Colonic mucosa (tissue), 4 donors: ENCODE measurements around the gene CHRNB4. TPM values are rescaled to one million over a fixed set of nuclear protein-coding genes. Genes with fewer than 3 reads are reported as not detected.

Experiments used
- DNase-seq: peaks from one replicate; pipeline ENCODE4 v3.0.0-alpha.2; 2020
- H3K27ac ChIP-seq: fragments of 200-600 bp; one replicate; pipeline ENCODE4 v1.8.0; 2021
- H3K27me3 ChIP-seq: fragments of 200-600 bp; one replicate; pipeline ENCODE4 v1.8.0; 2021
- H3K36me3 ChIP-seq: fragments of 200-600 bp; one replicate; pipeline ENCODE4 v1.8.0; 2021
- H3K4me1 ChIP-seq: fragments of 200-600 bp; one replicate; pipeline ENCODE4 v1.8.0; 2021; ENCODE audit warnings: mild to moderate bottlenecking
- H3K4me3 ChIP-seq: fragments of 200-600 bp; one replicate; pipeline ENCODE4 v1.8.0; 2021
- H3K9ac ChIP-seq, 2 donors: one replicate each; pipeline ENCODE4 v1.7.0; 2013; ENCODE audit warnings: control low read depth in 2 of 2, low read depth in 2 of 2, low read length in 2 of 2
- H3K9me3 ChIP-seq: fragments of 200-600 bp; one replicate; pipeline ENCODE4 v1.8.0; 2021
- intact Hi-C: fragments of 100-400 bp; cut with DNase I; formaldehyde crosslinking; loops from one replicate; pipeline ENCODE4 v1.14.1; 2022
- total RNA-seq, 2 donors: library from RNA; stranded (reverse); fragmentation: NEBNext Ultra II Directional in 1 of 2; extraction: Animal tissue kit (Norgen Biotek cat#: 25700) in 1 of 2; gene quantifications; one replicate each; pipeline ENCODE4 v1.2.1, GENCODE V29; 2021
- TF ChIP-seq, protein P1 (sequence below): fragments of 200-600 bp; IDR thresholded peaks from one replicate; pipeline ENCODE4 v1.8.0; 2022; ENCODE audit warnings: antibody characterized with exemption, mild to moderate bottlenecking
- donor health status: healthy.
- donor health status: DM: no; HTN: no; CAD: no.
- donor health status: DM: no; HTN: no; CAD: no.

CHRNB4 gene
- total RNA-seq, 2 donors from 2014 or later: 0.24 TPM; not detected in 1

DNA sequence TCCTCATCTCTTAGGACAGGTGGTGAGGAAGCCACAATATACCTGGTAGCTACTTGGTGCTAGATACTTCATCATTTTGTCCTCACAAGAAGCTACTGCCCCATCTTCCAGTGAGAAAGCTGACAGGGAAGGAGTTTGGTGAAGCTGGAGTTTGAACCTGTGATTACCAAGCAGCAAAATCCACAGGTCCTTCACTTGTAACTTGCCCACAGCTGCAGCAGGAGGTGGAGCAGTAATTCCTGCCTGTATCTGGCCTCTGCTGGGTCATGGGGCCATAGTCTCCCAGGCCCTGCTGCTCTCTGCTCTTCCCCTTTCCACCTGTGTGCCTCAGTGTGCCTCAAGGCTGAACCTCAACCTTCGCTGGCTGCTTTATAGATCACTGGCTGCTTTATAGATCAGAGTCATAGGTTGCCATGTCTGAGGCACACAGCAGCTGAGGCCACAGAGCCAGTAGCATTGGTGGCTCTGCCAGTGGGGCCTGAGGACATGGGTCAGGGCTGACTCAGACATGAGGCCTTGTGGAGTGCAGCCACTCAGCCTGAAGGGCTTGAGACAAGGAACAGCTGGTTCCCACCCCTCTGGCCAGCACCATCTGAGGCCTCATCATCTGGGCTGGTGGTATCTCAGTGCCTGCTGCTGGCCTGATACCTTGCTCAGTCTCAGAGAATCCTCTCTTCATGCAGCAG lies 11.1 kb upstream of the CHRNB4 start:
- intact Hi-C loops: no loop called here
- no peaks in the 10 kb centered on the region for H3K36me3 ChIP-seq
- no peak overlapping the region for H3K9ac ChIP-seq
- H3K9me3 ChIP-seq: no peaks in the 10 kb centered on the region
- no peaks in the 10 kb centered on the region for H3K27me3 ChIP-seq
- TF ChIP-seq, protein P1, sequence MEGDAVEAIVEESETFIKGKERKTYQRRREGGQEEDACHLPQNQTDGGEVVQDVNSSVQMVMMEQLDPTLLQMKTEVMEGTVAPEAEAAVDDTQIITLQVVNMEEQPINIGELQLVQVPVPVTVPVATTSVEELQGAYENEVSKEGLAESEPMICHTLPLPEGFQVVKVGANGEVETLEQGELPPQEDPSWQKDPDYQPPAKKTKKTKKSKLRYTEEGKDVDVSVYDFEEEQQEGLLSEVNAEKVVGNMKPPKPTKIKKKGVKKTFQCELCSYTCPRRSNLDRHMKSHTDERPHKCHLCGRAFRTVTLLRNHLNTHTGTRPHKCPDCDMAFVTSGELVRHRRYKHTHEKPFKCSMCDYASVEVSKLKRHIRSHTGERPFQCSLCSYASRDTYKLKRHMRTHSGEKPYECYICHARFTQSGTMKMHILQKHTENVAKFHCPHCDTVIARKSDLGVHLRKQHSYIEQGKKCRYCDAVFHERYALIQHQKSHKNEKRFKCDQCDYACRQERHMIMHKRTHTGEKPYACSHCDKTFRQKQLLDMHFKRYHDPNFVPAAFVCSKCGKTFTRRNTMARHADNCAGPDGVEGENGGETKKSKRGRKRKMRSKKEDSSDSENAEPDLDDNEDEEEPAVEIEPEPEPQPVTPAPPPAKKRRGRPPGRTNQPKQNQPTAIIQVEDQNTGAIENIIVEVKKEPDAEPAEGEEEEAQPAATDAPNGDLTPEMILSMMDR: no peak
- H3K4me1 ChIP-seq: no peaks in the 10 kb centered on the region
- no peak overlapping the region for H3K4me3 ChIP-seq
- H3K27ac ChIP-seq: no peak overlapping the region
- DNase-seq: no peak

DNA sequence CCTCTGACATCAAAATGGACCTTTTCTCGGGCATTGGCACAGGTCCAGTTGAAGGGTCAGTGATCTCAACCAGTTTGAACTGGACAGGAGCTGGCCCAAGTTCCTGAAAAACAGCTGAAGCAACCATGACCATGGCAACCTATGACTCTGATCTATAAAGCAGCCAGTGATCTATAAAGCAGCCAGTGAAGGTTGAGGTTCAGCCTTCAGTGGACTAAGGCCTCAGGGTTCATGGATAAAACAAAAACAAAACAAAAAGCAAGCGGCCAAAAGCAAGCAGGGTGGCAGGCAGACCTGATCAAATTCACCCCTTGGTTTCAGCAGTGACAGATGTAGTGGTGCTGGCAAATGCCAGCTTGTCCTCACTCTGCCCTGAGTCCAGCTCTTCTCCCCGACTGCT lies 10.0 kb upstream of the CHRNB4 start:
- H3K4me1 ChIP-seq: no peaks in the 10 kb centered on the region
- H3K27me3 ChIP-seq: no peaks in the 10 kb centered on the region
- no peaks in the 10 kb centered on the region for H3K36me3 ChIP-seq
- intact Hi-C loops: no loop called here
- TF ChIP-seq, protein P1: no peak
- no peaks in the 10 kb centered on the region for H3K9me3 ChIP-seq
- DNase-seq: no peak
- H3K27ac ChIP-seq: no peak overlapping the region
- H3K9ac ChIP-seq: no peak overlapping the region
- no peak overlapping the region for H3K4me3 ChIP-seq

DNA sequence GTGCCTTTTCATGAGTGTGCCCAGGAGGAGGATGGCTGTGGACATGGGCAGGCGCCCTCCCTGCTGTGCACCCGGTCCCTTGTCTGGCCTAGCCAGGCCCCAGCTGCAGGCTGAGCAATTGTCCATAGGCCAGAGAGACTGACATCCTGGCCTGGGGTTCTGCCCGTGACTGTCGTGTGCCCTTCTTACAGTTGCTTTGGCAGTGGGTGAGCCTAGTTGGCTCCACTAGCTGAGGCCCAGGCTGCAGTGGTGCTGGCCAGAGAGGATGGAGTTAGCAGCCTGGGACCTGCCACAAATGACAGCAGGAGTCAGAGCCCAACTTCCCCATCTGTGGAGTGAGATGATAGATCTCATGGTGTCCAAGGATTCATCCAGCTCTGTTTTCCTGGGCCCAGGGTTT lies 9.0 kb upstream of the CHRNB4 start:
- Histone ChIP-seq H3K4me1 (no peaks in the 10 kb centered on the region), H3K4me3 (no peak overlapping the region), H3K36me3 (no peaks in the 10 kb centered on the region), H3K27ac (no peak overlapping the region), H3K27me3 (no peaks in the 10 kb centered on the region), H3K9me3 (no peaks in the 10 kb centered on the region), H3K9ac (no peak overlapping the region)
- intact Hi-C loops: no loop called here
- DNase-seq: no peak
- TF ChIP-seq, protein P1: no peak

DNA sequence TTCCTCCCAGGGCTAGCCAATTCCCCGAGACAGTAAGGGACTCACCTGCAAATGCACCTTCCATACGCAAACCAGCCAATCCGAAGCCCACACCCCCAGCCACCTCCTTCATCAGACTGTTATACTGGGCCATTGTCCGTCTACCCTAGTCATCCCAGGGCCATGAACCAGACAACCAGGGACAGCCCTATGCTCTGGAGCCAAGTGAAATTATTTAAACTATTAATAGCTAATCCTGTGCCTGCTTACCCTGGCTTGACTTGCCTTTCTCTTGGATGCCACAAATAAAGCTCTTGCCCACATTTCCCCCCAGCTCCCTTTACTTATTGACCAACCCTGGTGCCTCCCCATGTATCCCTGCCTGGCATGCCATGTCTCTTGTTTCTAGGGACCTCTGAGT lies 4.0 kb upstream of the CHRNB4 start:
- Histone ChIP-seq H3K4me3 (no peak overlapping the region), H3K9ac (no peak overlapping the region), H3K27ac (no peak overlapping the region), H3K9me3 (no peaks in the 10 kb centered on the region), H3K4me1 (peaks cover 3% of the 10 kb centered on the region), H3K27me3 (peaks cover 2% of the 10 kb centered on the region), H3K36me3 (no peaks in the 10 kb centered on the region)
- no peak for DNase-seq
- intact Hi-C loops: no loop called here
- TF ChIP-seq, protein P1: no peak

DNA sequence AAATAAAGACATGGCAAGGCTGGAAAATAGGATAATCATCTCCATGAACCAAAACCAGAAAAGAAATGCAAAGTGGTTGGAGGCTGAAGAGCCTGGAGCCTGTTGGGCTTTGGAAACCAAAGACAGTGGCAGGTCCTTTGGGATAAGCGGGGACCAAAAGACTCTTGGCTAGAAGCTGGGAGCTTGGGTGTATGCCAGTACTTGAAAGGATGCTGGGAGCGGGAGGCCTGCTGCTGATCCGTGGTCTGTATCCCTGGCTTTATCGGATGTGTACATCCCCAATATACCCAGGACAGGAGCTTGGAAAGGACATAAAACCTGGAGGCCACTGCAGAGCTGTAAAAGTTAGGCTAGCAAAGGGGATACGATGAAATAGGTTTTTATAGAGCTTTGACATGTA lies 1.3 kb upstream of the CHRNB4 start:
- TF ChIP-seq, protein P1: no peak
- DNase-seq: no peak
- H3K4me3 ChIP-seq: no peak overlapping the region
- peaks cover 3% of the 10 kb centered on the region for H3K4me1 ChIP-seq
- peaks cover 5% of the 10 kb centered on the region for H3K27me3 ChIP-seq
- no peak overlapping the region for H3K27ac ChIP-seq
- no peaks in the 10 kb centered on the region for H3K36me3 ChIP-seq
- H3K9ac ChIP-seq: no peak overlapping the region
- no peaks in the 10 kb centered on the region for H3K9me3 ChIP-seq
- intact Hi-C loops: no loop called here
